ENCODE results near the gene CUL4A.

CUL4A gene

GRCh38 chr13:113223070-113223469, 13.7 kb downstream of the CUL4A start:
- TF ChIP-seq CTCF (IDR thresholded peaks at IDR 0.05; ENCODE audit: low read depth, low read length) (no peak), EZH2phosphoT487 (IDR thresholded peaks at IDR 0.05; ENCODE audit: low read depth) (no peak)
- no peak overlapping the region for H3K4me2 ChIP-seq (ENCODE audit: low read length)
- H3K9ac ChIP-seq (ENCODE audit: low read length): no peak overlapping the region
- no peak overlapping the region for H2AFZ ChIP-seq (ENCODE audit: low read depth, low read length)
- peaks cover 88% of the 10 kb centered on the region for H3K79me2 ChIP-seq (ENCODE audit: low read length)
- peaks cover 36% of the 10 kb centered on the region for H4K20me1 ChIP-seq (ENCODE audit: insufficient read depth, low read length)
- peaks cover 77% of the 10 kb centered on the region for H3K36me3 ChIP-seq (replicated peaks; ENCODE audit: low read depth, low read length)
- H3K27ac ChIP-seq (ENCODE audit: low read length): no peak overlapping the region
- H3K27me3 ChIP-seq (ENCODE audit: low read depth, low read length): no peaks in the 10 kb centered on the region
- no peak overlapping the region for H3K4me3 ChIP-seq (ENCODE audit: low read length)
- no peaks in the 10 kb centered on the region for H3K4me1 ChIP-seq (ENCODE audit: low read length)
- no peaks in the 10 kb centered on the region for H3K9me3 ChIP-seq (ENCODE audit: insufficient read depth, low read length)

- peaks cover 74% of the 10 kb centered on the region for H3K79me2 ChIP-seq (ENCODE audit: low read length)
- no peak overlapping the region for H2AFZ ChIP-seq (ENCODE audit: low read depth, low read length)
- H3K4me3 ChIP-seq (ENCODE audit: low read length): no peak overlapping the region
- H3K4me1 ChIP-seq (ENCODE audit: low read length): no peaks in the 10 kb centered on the region
- H3K4me2 ChIP-seq (ENCODE audit: low read length): no peak overlapping the region
- no peaks in the 10 kb centered on the region for H3K9me3 ChIP-seq (ENCODE audit: insufficient read depth, low read length)
- no peak overlapping the region for H3K27ac ChIP-seq (ENCODE audit: low read length)
- H3K36me3 ChIP-seq (replicated peaks; ENCODE audit: low read depth, low read length): peaks cover 81% of the 10 kb centered on the region
- no peak overlapping the region for H3K9ac ChIP-seq (ENCODE audit: low read length)
- no peak for TF ChIP-seq EZH2phosphoT487 (IDR thresholded peaks at IDR 0.05; ENCODE audit: low read depth)
- H4K20me1 ChIP-seq (ENCODE audit: insufficient read depth, low read length): peaks cover 26% of the 10 kb centered on the region
- no peaks in the 10 kb centered on the region for H3K27me3 ChIP-seq (ENCODE audit: low read depth, low read length)
Observed at GRCh38 chr13:113224486-113224885, 15.1 kb downstream of the CUL4A start.

- Histone ChIP-seq H3K36me3 (replicated peaks; ENCODE audit: low read depth, low read length) (peaks cover 80% of the 10 kb centered on the region), H3K79me2 (ENCODE audit: low read length) (peaks cover 64% of the 10 kb centered on the region)
Observed at GRCh38 chr13:113225515-113225914, 16.1 kb downstream of the CUL4A start.

GRCh38 chr13:113226873-113227450, 17.5 kb downstream of the CUL4A start:
- Histone ChIP-seq H3K9ac (ENCODE audit: low read length) (no peak overlapping the region), H3K4me3 (ENCODE audit: low read length) (no peak overlapping the region), H4K20me1 (ENCODE audit: insufficient read depth, low read length) (peaks cover 9% of the 10 kb centered on the region), H3K36me3 (replicated peaks; ENCODE audit: low read depth, low read length) (peaks cover 70% of the 10 kb centered on the region), H3K27ac (ENCODE audit: low read length) (no peak overlapping the region), H3K27me3 (ENCODE audit: low read depth, low read length) (no peaks in the 10 kb centered on the region), H3K4me1 (ENCODE audit: low read length) (no peaks in the 10 kb centered on the region), H3K4me2 (ENCODE audit: low read length) (no peak overlapping the region), H3K9me3 (ENCODE audit: insufficient read depth, low read length) (no peaks in the 10 kb centered on the region), H2AFZ (ENCODE audit: low read depth, low read length) (no peak overlapping the region), H3K79me2 (ENCODE audit: low read length) (peaks cover 49% of the 10 kb centered on the region)
- TF ChIP-seq EZH2phosphoT487 (IDR thresholded peaks at IDR 0.05; ENCODE audit: low read depth): no peak
- TF ChIP-seq CTCF (IDR thresholded peaks at IDR 0.05; ENCODE audit: low read depth, low read length): no peak

More at GRCh38 chr13:113225515-113225914, 16.1 kb downstream of the CUL4A start:
- Histone ChIP-seq H3K4me2 (ENCODE audit: low read length) (no peak overlapping the region), H4K20me1 (ENCODE audit: insufficient read depth, low read length) (peaks cover 18% of the 10 kb centered on the region), H2AFZ (ENCODE audit: low read depth, low read length) (no peak overlapping the region), H3K27ac (ENCODE audit: low read length) (no peak overlapping the region), H3K27me3 (ENCODE audit: low read depth, low read length) (no peaks in the 10 kb centered on the region), H3K4me1 (ENCODE audit: low read length) (no peaks in the 10 kb centered on the region), H3K9me3 (ENCODE audit: insufficient read depth, low read length) (no peaks in the 10 kb centered on the region), H3K4me3 (ENCODE audit: low read length) (no peak overlapping the region), H3K9ac (ENCODE audit: low read length) (no peak overlapping the region)
- TF ChIP-seq EZH2phosphoT487 (IDR thresholded peaks at IDR 0.05; ENCODE audit: low read depth) (no peak), CTCF (IDR thresholded peaks at IDR 0.05; ENCODE audit: low read depth, low read length) (no peak)

Data from OCI-LY3 (cell line).